Gastroesophageal sphincter (tissue), 4 donors: ENCODE results near the gene GATC. TPM values are rescaled to one million over a fixed set of nuclear protein-coding genes. Genes with fewer than 3 reads are reported as not detected.

Experiments used
- ATAC-seq: fragments of 150-250 bp; one replicate; pipeline ENCODE4 v1.9.1; 2016; ENCODE audit warnings: mild to moderate bottlenecking, moderate library complexity
- H3K27ac ChIP-seq, 4 donors: fragments of 200-600 bp; sonication (generic) in 3 of 4; 1 replicate in 3 of 4; 2 replicates in 1 of 4; pipeline ENCODE4 v1.5.1; 2016 to 2019
- H3K27me3 ChIP-seq: fragments of 200-600 bp; sonication (generic); one replicate; pipeline ENCODE4 v1.5.1; 2019
- H3K36me3 ChIP-seq, 2 donors: fragments of 200-600 bp; sonication (generic); one replicate each; pipeline ENCODE4 v1.5.1; 2019; ENCODE audit warnings: control low read depth in 1 of 2
- H3K4me1 ChIP-seq, 3 donors: fragments of 200-600 bp; sonication (generic); 1 replicate in 2 of 3; 2 replicates in 1 of 3; pipeline ENCODE4 v1.5.1; 2016 to 2019; ENCODE audit warnings: control low read depth in 2 of 3
- H3K4me3 ChIP-seq, 2 donors: fragments of 200-600 bp; sonication (generic); one replicate each; pipeline ENCODE4 v1.5.1; 2019; ENCODE audit warnings: mild to moderate bottlenecking in 1 of 2, moderate library complexity in 1 of 2
- H3K9me3 ChIP-seq, 3 donors: fragments of 200-600 bp; sonication (generic); one replicate each; pipeline ENCODE4 v1.5.1; 2017 to 2019; ENCODE audit warnings: control low read depth in 2 of 3
- CTCF ChIP-seq, 4 experiments: fragments of 200-600 bp in 2 of 4; fragments of 450-650 bp in 2 of 4; sonication (generic) in 1 of 4; IDR thresholded peaks; one replicate each; pipeline ENCODE4 v1.5.1; 2017 to 2019; ENCODE audit warnings: antibody characterized with exemption in 4 of 4, mild to moderate bottlenecking in 2 of 4, moderate library complexity in 2 of 4
- EP300 ChIP-seq: sonication (generic); formaldehyde crosslinking; IDR thresholded peaks from one replicate; pipeline ENCODE4 v1.6.1; 2017; ENCODE audit warnings: antibody characterized with exemption, mild to moderate bottlenecking
- POLR2A ChIP-seq, 2 donors: fragments of 450-650 bp; IDR thresholded peaks; one replicate each; pipeline ENCODE4 v1.6.1; 2017; ENCODE audit warnings: antibody characterized with exemption in 2 of 2, mild to moderate bottlenecking in 2 of 2, moderate library complexity in 1 of 2
- POLR2AphosphoS5 ChIP-seq: sonication (generic); formaldehyde crosslinking; IDR thresholded peaks from one replicate; pipeline ENCODE4 v1.6.1; 2017; ENCODE audit warnings: antibody characterized with exemption
- WGBS, 2 donors: methylation state at CpG; one replicate each; pipeline ENCODE4 v1.1.5; 2018; ENCODE audit warnings: low coverage in 1 of 2; 5-methylcytosine and 5-hydroxymethylcytosine counted together
- total RNA-seq, 4 donors: library from RNA; depleted of rRNA; stranded (reverse); fragments of >200 nt; gene quantifications; one replicate each; pipeline ENCODE4 v1.1.0, GENCODE V29; 2016

Gene GATC
- total RNA-seq, 4 donors from 2014 or later = 20.0 to 26.0 (median 23.2) TPM

GRCh38 chr12:120432772-120433525 is 13.3 kb upstream of the GATC start:
- Histone ChIP-seq H3K4me1 (peaks cover 0 to 5% (median 0%) of the 10 kb centered on the region in 3 donors), H3K36me3 (no peaks in the 10 kb centered on the region), H3K27me3 (peaks cover 14% of the 10 kb centered on the region), H3K27ac (no peak overlapping the region), H3K4me3 (no peak overlapping the region), H3K9me3 (no peaks in the 10 kb centered on the region)
- ATAC-seq = no peak
- WGBS, 2 donors = 41 to 47% methylated on average over 4 to 10 of the region's 10 CpGs
- TF ChIP-seq CTCF (IDR thresholded peaks at IDR 0.05) = no peak
- no peak for TF ChIP-seq EP300
- TF ChIP-seq POLR2AphosphoS5 = no peak
- no peak for TF ChIP-seq POLR2A (IDR thresholded peaks at IDR 0.05)

DNA sequence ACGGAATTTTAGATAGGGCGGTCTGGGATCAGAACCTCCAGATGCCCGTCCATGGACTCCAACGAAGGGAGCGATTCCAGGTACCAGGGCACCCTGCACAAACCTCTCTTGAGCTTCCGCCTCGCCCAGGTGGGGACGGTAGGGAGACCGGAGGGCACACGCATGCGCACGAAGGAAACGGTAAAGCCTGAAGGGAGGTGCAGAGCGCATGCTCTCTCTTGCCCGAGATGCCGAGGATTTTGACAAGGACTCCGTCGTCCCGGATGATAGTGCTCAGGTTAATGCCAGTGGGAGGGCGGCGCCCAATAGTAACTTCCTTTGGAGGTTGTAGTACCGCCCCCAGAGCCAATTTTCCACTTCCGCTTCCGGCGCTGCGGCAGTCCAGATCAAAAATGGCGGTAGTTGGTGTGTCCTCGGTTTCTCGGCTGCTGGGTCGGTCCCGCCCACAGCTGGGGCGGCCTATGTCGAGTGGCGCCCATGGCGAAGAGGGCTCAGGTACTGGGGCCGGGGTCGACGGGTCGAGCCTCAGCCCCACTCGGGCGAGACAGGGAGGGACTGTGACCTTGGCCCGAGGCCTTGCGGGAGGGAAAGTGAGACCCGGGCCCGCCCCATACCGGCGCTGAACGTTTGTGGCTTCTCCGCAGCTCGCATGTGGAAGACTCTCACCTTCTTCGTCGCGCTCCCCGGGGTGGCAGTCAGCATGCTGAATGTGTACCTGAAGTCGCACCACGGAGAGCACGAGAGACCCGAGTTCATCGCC is 8.3 kb upstream of the GATC start, which contains the start of gene COX6A1:
COX6A1 (plus strand) TSS at position 379 of the 760 bp plus-strand sequence; CDS start at position 393, 14 bp downstream.
- ATAC-seq = peak; percentile 99
- Histone ChIP-seq H3K27me3 (peaks cover 8% of the 10 kb centered on the region), H3K36me3 (peaks cover 0 to 33% of the 10 kb centered on the region in 2 donors), H3K9me3 (no peaks in the 10 kb centered on the region), H3K4me3 (peak within 1 kb of the TSS; percentile 67 to 81), H3K4me1 (peaks cover 0 to 24% (median 8%) of the 10 kb centered on the region in 3 donors), H3K27ac (peak within 1 kb of the TSS; percentile 7 to 95 (median 86))
- WGBS, 2 donors = 3% methylated on average over 5 to 13 of the region's 59 CpGs
- TF ChIP-seq CTCF (IDR thresholded peaks at IDR 0.05) = peak in 1 of 4 experiments; percentile 30
- TF ChIP-seq EP300 = no peak
- TF ChIP-seq POLR2AphosphoS5 = peak; percentile 68
- peak; percentile 28 to 56 for TF ChIP-seq POLR2A (IDR thresholded peaks at IDR 0.05)

GRCh38 chr12:120438495-120439198 is 7.6 kb upstream of the GATC start:
- no peak for ATAC-seq
- H3K27me3 ChIP-seq = peaks cover under 1% of the 10 kb centered on the region
- peaks cover 0 to 40% of the 10 kb centered on the region in 2 donors for H3K36me3 ChIP-seq
- H3K27ac ChIP-seq = peak overlapping the region; percentile 7 to 95 (median 86)
- no peak for TF ChIP-seq EP300
- TF ChIP-seq POLR2A (IDR thresholded peaks at IDR 0.05) = no peak
- TF ChIP-seq POLR2AphosphoS5 = no peak
- no peak for TF ChIP-seq CTCF (IDR thresholded peaks at IDR 0.05)
- H3K4me1 ChIP-seq = peaks cover 0 to 24% (median 8%) of the 10 kb centered on the region in 3 donors
- peak overlapping the region; percentile 67 to 81 for H3K4me3 ChIP-seq
- no peaks in the 10 kb centered on the region for H3K9me3 ChIP-seq
- 6 to 37% methylated on average over 9 to 15 of the region's 17 CpGs for WGBS, 2 donors

DNA sequence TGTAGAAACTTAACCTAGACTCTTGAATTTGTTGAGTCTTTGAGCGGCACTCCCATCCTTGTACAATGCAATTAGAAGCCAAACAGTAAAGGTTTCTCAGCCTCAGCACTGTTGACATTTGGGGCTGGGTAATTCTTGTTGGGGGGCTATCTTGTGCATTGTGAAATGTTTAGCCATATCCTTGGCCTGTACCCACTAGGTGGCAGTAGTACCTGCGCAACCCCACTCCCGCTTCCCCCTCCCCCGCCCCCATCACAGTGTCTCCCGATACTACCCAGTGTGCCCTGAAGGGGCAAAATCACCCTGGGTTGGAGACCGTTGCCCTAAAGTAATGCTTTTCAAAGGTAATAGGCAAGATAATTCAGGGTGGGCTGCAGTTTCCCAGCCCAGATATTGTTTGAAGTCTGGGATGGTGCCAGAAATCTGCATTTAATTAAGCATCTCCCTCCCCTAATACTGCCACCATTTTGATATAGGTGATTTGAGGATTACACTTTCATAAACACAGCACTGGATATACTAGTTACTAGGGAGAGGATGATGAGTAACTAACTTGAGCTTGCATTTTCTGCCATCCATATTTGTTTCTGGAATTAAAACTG is 6.5 kb upstream of the GATC start:
- Histone ChIP-seq H3K27me3 (no peaks in the 10 kb centered on the region), H3K4me3 (peak overlapping the region in 1 of 2 donors; percentile 81), H3K27ac (peak overlapping the region in 1 of 4 donors; percentile 45), H3K9me3 (no peaks in the 10 kb centered on the region), H3K36me3 (peaks cover 0 to 51% of the 10 kb centered on the region in 2 donors), H3K4me1 (peaks cover 0 to 32% (median 8%) of the 10 kb centered on the region in 3 donors)
- TF ChIP-seq CTCF (IDR thresholded peaks at IDR 0.05) (peak in 3 of 4 experiments; percentile 7 to 74 (median 28)), POLR2A (IDR thresholded peaks at IDR 0.05) (no peak)
- ATAC-seq = peak; percentile 22
- 50 to 55% methylated on average over 1 of the region's 6 CpGs for WGBS, 2 donors
